Pancreas (tissue), 10 donors: Measurements from ENCODE around the gene SPTBN2. TPM values are rescaled to one million over a fixed set of nuclear protein-coding genes. Genes with fewer than 3 reads are reported as not detected.

Source experiments
- ATAC-seq, 4 donors: fragments of 200-7000 bp; cut with Tn5 transposase; one replicate each; pipeline versions ENCODE4 v1.8.0 to v1.9.1; 2020; ENCODE audit warnings: mild to moderate bottlenecking in 4 of 4, moderate library complexity in 4 of 4
- DNase-seq, 6 donors: peaks; one replicate each; pipeline ENCODE4 v3.0.0-alpha.2; 2020
- FAIRE-seq: peaks from 2 replicates; lab custom pipeline; 2012; peaks lifted over from hg19 to GRCh38; lab: Jason Lieb, UNC
- H3K27ac ChIP-seq, 4 donors: fragments of 200-600 bp; sonication (generic); 1 replicate in 3 of 4; 2 replicates in 1 of 4; pipeline versions ENCODE4 v1.5.0 to v1.8.0; 2020
- H3K27me3 ChIP-seq, 4 donors: fragments of 200-600 bp; one replicate each; pipeline ENCODE4 v1.8.0; 2021
- H3K36me3 ChIP-seq, 3 donors: fragments of 200-600 bp; sonication (generic) in 1 of 3; one replicate each; pipeline versions ENCODE4 v1.5.0 to v1.8.0; 2020 to 2021
- H3K4me1 ChIP-seq, 3 donors: fragments of 200-600 bp; one replicate each; pipeline ENCODE4 v1.8.0; 2021
- H3K4me3 ChIP-seq, 4 donors: fragments of 200-600 bp; sonication (generic) in 2 of 4; one replicate each; pipeline versions ENCODE4 v1.5.0 to v1.8.0; 2020 to 2021
- H3K9me3 ChIP-seq, 4 donors: fragments of 200-600 bp; one replicate each; pipeline ENCODE4 v1.8.0; 2021
- CTCF ChIP-seq, 4 donors: fragments of 200-600 bp; sonication (generic) in 3 of 4; IDR thresholded peaks; one replicate each; pipeline versions ENCODE4 v1.5.0 to v1.8.0; 2021; ENCODE audit warnings: antibody characterized with exemption in 4 of 4
- WGBS, 2 donors: extraction: QIAGEN DNeasy Blood & Tissue Kit; methylation state at CpG; one replicate each; pipeline ENCODE4 v1.1.7; 2013; 5-methylcytosine and 5-hydroxymethylcytosine counted together
- intact Hi-C, 3 donors: fragments of 100-400 bp; cut with DNase I; formaldehyde crosslinking; loops; one replicate each; pipeline versions ENCODE4 v1.11.1 to v1.14.2; 2022
- polyA plus RNA-seq, 2 donors: library from polyadenylated mRNA; stranded (reverse); fragments of 200-250 nt; gene quantifications; one replicate each; pipeline ENCODE4 v1.2.3, GENCODE V29; 2013
- total RNA-seq, 6 donors: library from RNA; stranded (reverse); fragmentation: NEBNext Ultra II Directional in 4 of 6; extraction: Animal tissue kit (Norgen Biotek cat#: 25700) in 4 of 6; gene quantifications; one replicate each; pipeline versions ENCODE4 v1.2.1 to v1.2.4, GENCODE V29; 2021 to 2023
- donor health status: healthy with polysubstance abuse.
- donor health status: DM: no; HTN: no; CAD: no; lungs with moderate emphysema.
- donor health status: DM: no; HTN: no; CAD: no.
- donor health status: control.
- donor health status: control.
- donor health status: Bipolar disorder and iron deficiency.
- donor health status: DM: yes; HTN: yes; CAD: no.
- donor health status: DM: no; HTN: no; CAD: no.
- donor health status: DM: no; HTN: no; CAD: no.
- donor health status: DM: yes; HTN: yes; CAD: no.

The SPTBN2 gene
- total and polyA plus RNA-seq, 8 donors = 17.8 to 59.8 (median 38.7) TPM

- DNase-seq (no peak), FAIRE-seq (no peak), ATAC-seq (no peak)
- Histone ChIP-seq H3K27ac (no peak overlapping the region), H3K4me1 (peaks cover 17 to 21% (median 19%) of the 10 kb centered on the region in 3 donors), H3K36me3 (no peaks in the 10 kb centered on the region), H3K27me3 (no peaks in the 10 kb centered on the region), H3K9me3 (no peaks in the 10 kb centered on the region), H3K4me3 (no peak overlapping the region)
- TF ChIP-seq CTCF (IDR thresholded peaks at IDR 0.05) = no peak
- WGBS, 2 donors = 91 to 96% methylated on average over 9 of the region's 9 CpGs
- intact Hi-C loops = no loop called here
Observed at GRCh38 chr11:66721939-66722338, 7.1 kb downstream of the SPTBN2 start.

- Histone ChIP-seq H3K36me3 (no peaks in the 10 kb centered on the region), H3K4me3 (no peak overlapping the region), H3K27me3 (no peaks in the 10 kb centered on the region), H3K27ac (peak overlapping the region; percentile 58 to 80 (median 72)), H3K4me1 (peaks cover 17 to 21% (median 19%) of the 10 kb centered on the region in 3 donors), H3K9me3 (no peaks in the 10 kb centered on the region)
- intact Hi-C loops = no loop called here
- DNase-seq (no peak), ATAC-seq (no peak), FAIRE-seq (no peak)
- no peak for TF ChIP-seq CTCF (IDR thresholded peaks at IDR 0.05)
- 82 to 89% methylated on average over 13 of the region's 13 CpGs for WGBS, 2 donors
Observed at GRCh38 chr11:66720899-66721470, 8.0 kb downstream of the SPTBN2 start.

- Histone ChIP-seq H3K4me1 (peaks cover 17 to 21% (median 19%) of the 10 kb centered on the region in 3 donors), H3K9me3 (no peaks in the 10 kb centered on the region), H3K27me3 (no peaks in the 10 kb centered on the region), H3K27ac (peak overlapping the region; percentile 58 to 80 (median 72)), H3K4me3 (peak overlapping the region in 1 of 4 donors; percentile 13), H3K36me3 (no peaks in the 10 kb centered on the region)
- intact Hi-C loops = no loop called here
- FAIRE-seq (no peak), ATAC-seq (peak; percentile 84 to 92 (median 89)), DNase-seq (peak; percentile 83 to 98 (median 96))
- no peak for TF ChIP-seq CTCF (IDR thresholded peaks at IDR 0.05)
- WGBS, 2 donors = 24 to 36% methylated on average over 15 of the region's 15 CpGs
Observed at GRCh38 chr11:66720223-66720898, 8.7 kb downstream of the SPTBN2 start.

GRCh38 chr11:66719111-66719872 lies 9.7 kb downstream of the SPTBN2 start:
- no peak overlapping the region for H3K4me3 ChIP-seq
- WGBS, 2 donors = 70 to 79% methylated on average over 6 to 8 of the region's 8 CpGs
- no peak for TF ChIP-seq CTCF (IDR thresholded peaks at IDR 0.05)
- H3K27ac ChIP-seq = peak overlapping the region; percentile 41 to 80 (median 72)
- H3K4me1 ChIP-seq = peaks cover 17 to 21% (median 19%) of the 10 kb centered on the region in 3 donors
- H3K27me3 ChIP-seq = no peaks in the 10 kb centered on the region
- ATAC-seq (peak in 2 of 4 donors; percentile 1 to 10), FAIRE-seq (no peak), DNase-seq (no peak)
- intact Hi-C loops = no loop called here
- peaks cover 0 to 8% (median 0%) of the 10 kb centered on the region in 3 donors for H3K36me3 ChIP-seq
- H3K9me3 ChIP-seq = no peaks in the 10 kb centered on the region
